AG09319 (cell line): ENCODE data around the gene TAF4.

ENCODE experiments used
- DNase-seq: peaks from one replicate; pipeline ENCODE4 v3.0.0-alpha.2; 2010; ENCODE audit warnings: low read depth; ENCODE audit errors: extremely low read depth
- CTCF ChIP-seq: IDR thresholded peaks from 2 replicates; pipeline ENCODE4 v1.5.1; 2011; ENCODE audit warnings: low read depth, mild to moderate bottlenecking, inconsistent platforms, low read length, moderate library complexity

TAF4 gene

GRCh38 chr20:62066339-62066982 is 780 bp upstream of the TAF4 start:
- no peak for TF ChIP-seq CTCF
- DNase-seq = no peak

GRCh38 chr20:62064770-62065673 is 659 bp downstream of the TAF4 start:
- no peak for DNase-seq
- TF ChIP-seq CTCF = no peak

GRCh38 chr20:62063981-62064769 is 1.5 kb downstream of the TAF4 start:
- TF ChIP-seq CTCF = no peak
- no peak for DNase-seq

DNA sequence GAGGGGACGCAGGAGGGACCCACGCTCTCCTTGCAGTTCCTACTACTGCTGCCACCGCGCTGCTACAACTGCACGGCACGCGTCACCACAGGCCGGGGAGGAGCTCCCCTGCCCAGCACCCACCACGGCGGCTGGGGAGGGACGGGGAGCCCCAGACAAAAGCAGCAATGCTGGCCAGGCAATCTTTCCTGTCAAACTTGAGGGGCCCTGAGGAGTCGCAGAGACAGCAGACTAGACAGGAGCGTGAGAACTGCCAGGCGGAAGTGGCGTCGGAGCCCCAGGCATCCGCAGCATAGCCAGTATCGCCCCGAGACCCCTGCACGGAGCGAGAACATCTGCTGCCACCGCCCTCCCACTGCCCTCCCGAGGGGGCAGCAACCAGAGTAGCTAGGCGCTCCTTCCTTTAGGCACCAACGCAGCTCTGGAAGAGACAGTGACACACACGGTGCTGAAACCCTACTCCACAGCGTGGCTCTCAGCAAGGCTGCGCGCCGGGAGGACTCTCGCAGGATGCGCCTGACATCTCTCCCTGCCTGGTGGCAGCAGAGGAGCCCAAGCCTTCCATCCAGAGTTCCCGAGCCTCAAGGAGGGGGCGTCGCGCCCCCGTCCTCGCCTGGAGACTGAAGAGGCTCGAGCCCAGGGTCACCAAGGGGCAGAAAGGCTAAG is 2.2 kb downstream of the TAF4 start:
- no peak for TF ChIP-seq CTCF
- DNase-seq = no peak

DNA sequence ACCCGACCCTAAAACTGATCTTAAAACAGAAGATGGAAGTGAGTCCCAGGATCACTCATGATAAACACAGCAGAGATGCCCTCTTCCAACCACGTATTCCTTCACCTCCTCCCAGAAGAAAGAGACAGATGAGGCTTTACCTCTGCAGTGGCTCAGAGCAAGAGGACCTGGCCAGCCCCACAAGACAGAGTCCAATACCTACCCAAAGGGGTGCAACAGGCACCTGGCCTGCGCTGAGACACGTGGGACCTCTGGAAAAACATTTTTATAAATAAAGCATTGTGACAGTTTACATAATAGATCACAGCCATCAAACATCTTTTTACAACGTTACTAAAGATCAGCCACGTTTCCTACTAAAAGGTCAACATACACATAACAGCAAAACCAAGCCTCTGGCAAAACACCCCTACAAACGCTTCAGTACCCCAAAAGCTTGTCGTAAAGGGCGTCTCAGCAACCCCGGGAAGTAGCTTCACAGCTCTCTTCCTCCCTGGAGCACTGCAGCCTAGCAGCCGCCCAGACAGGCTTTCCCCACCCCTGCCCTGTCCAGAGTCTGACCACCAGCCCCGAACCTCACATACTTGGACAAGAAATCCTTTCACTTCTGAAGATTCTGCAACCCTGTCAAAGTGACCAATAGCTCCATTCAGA is 2.9 kb downstream of the TAF4 start:
- DNase-seq = no peak
- TF ChIP-seq CTCF = no peak

DNA sequence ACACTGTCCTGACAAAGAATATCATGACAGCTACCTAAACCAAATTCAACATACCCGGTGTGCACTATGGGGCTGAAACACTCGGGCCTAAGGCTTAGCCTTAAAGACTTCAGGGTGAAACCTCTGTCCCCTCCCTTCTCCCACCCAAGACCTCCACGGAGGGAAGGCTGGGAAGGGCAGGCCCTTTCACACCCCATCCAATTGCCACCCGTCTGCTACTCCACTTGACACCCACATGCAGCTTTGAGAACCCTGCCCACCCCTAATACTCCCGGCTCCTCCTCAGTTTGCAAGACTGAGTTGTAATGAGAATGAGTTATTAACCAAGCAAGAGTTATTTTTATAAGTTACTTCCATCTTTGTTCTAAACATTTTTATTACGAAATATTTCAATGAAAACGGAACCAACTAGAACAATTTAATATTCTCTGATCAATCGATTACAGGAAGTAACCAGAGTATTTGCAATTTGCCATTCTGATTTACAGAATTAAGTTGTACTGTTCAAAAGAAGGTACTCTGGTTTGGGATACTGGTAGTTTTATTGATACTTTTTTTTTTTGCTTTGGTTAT is 3.7 kb downstream of the TAF4 start:
- no peak for TF ChIP-seq CTCF
- no peak for DNase-seq
